Activated CD4-positive, alpha-beta T cell treated with anti-CD3 and anti-CD28 coated beads, Interleukin-2, amount 50 U/mL, for 4 hours (primary cell): ENCODE data around the gene MRPL1.

Source experiments
- DNase-seq, 2 experiments: peaks; one replicate each; pipeline ENCODE4 v3.0.0-alpha.2; 2020

MRPL1 gene

DNA sequence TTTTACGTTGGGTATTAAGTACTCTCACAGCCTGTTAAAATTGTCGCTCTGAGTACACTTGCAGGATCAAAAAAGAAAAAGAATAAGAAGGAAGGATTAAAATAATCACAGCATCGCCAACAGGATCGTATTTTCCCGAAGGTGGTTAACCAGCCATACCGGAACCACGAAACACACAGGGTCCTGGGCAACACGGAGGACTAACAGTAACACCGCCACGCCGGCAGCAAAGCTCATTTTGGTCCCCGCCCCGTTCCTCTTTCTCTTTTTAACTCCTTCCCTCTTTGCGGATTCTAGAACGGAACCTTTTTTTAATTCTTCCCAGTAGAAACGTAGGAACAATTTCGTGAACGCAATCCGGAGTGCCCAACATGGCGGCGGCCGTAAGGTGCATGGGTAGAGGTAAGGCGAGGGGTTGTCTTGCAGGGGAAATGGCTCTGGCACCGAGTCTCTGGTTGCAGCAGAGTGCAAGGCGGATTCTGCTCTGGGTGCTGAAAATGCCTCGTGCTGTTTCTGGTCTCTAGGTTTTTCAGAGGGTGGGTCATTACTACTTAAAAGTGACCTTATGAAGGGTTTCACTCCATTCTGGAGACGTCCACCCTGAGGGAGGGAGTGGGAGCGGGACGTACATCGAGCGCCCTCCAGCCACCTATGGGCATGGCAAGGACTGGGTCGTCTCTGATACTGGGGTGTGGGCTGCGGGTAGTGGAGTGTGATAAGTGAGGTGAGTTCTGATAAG lies at the start of gene MRPL1:
MRPL1 (plus strand) TSS at position 353 of the 739 bp plus-strand sequence; CDS start at position 372, 19 bp downstream.
- peak; percentile 86 for DNase-seq

DNA sequence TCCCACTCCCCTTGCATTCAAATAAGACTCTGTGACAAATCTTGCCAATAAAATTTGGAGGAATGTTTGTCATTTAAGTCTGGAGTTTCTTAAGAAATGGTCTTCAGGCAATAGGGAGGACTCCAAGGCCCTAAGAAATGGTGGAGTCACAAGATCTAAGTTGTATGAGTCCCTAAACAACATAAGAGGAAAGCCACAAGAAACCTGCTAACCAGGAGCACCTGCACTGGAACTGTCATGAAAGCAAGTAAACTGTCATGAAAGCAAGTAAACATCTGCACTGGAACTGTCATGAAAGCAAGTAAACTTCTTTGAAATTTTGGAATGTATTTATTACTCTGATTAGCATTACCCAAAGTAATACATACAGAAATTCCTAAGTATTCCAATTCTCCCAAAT lies 47.0 kb upstream of the MRPL1 start:
- DNase-seq: no peak

DNA sequence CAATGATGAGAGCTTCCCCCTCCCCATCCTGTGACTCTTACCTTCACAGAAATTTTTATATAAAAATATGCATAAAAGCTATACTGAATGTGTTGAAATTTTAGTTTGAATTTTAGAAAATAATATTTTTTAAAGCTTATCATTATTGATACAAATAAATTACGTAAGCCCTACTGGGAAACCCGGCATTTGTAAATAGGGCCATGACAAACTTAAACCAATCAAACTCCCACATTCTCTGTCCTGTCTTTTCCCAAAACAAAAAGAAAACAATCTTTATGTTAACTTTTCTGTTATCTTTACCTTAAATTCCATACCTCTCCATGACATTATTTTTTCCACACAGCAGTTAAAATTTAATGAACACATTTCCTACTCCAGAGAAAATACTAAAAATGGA lies 46.1 kb upstream of the MRPL1 start:
- DNase-seq: no peak

DNA sequence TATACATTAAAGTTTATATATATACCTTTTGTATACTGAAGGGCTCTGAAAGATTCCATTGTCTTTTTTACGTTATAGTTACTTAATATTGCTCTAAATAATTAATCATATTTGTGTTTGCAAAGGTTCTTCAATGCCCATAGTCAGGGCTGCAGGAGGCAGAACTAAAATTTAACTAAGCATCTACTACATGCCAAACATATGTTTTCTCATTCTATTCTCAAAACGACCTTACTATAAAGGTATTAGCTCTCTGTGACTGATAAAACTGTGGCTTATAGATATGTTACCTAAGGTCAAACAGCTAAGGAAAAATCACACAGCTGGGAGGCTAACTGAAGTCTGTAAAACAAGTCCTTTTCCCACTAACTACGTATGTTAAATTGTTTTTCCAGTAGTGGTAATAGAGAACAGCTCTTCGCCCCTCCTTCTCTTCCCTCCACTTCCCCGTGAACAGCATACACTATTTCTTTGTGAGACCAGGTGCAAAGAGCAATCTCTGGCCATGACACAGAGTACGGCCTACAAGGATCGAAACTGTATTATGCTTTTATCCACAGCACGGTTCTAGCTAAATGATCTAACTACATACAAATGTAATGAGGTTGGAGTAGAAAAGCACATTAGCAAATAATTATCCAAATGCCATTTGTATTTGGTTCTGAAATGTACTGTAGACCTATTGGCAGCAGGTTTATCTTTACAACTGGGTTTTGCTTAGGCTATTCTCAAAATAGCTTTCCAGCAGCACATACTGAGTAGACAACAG lies 45.1 kb upstream of the MRPL1 start:
- no peak for DNase-seq

DNA sequence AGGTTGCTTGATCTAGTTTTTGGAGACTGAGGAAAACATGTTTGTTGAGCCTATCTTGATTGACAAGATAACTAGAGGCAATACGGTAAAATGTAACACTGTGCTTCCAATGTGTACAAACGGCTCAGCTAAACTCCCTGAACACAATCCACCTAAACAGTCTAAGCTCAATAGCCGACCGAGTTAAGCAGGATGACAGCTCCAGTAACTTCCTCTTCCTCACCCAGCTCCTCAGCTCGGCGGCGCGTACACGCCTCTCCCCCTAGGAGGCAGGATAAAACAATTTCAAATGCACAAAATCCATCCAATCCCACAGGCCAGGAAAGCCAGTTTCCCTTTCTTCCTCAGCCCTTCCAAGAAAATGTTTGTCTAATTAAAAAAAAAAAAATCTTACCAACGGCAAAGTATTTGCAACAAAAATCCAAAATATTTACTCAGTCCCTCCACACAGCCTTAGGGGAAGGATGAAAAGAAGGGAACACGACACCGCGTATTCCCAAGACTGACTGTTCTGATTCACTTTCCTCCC lies 44.5 kb upstream of the MRPL1 start:
- DNase-seq: peak; percentile 12 to 16

DNA sequence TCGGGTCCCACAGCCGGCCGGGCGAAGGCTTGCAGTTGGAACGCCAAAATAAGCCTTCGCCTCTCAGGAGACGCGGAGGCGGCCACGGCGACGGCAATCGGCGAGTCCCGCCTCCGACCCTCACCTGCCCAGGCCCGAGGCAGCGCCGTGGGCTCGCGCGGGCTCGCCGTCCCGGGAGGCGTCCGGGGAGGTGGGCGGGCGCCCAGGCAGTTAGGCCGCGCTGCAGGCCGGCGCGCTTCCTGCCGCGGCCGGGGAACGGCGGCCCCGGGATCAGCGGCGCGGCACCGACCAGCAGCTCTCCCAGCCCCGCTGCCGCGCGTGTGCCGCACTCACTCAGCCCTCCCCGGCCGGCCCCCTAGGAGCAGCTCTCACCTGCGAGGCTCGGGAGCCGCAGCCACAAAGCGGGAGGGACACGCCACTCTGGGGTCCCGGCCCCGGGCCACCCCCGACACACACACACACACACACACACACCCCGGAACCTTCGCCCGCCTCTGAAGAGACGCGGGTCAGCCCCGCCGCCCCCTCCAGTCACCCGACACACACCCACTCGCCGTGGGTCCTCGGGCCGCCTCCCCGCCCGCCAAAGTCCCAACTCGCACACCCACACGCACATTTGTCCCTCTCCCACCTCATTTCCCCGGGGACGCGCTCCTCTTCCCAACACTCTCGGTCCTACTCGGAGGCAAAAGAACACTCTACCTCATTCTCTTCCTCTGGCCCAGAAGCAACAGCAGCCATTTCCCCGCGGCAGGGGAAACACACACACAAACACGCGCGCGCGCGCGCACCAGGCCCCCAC lies 43.8 kb upstream of the MRPL1 start, which contains the start of gene CNOT6L:
CNOT6L (minus strand) TSS at position 767 of the 802 bp plus-strand sequence; CDS start at position 707, 60 bp downstream.
- peak; percentile 84 to 86 for DNase-seq

DNA sequence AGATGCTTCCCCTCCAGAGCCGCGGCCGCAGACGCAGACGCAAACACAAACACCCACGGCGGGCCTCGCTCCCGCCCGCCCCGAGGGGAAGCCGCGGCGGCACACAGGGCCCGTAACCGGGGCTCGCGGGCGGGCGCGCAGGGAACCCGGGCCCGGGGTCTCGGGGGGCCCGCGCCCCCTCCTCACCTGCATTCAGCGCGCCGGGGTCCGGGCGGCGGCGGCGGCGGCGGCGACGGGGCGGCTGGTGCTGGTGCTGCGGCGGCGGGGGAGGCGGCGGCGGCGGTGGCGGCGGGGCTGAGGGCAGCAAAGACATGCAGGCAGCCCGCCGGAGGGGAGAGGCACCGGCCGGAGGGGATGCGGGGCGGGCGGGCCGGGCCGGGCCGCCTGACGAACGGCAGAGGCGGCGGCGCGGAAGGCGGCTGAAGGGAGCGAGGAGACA lies 43.2 kb upstream of the MRPL1 start:
- DNase-seq: no peak

DNA sequence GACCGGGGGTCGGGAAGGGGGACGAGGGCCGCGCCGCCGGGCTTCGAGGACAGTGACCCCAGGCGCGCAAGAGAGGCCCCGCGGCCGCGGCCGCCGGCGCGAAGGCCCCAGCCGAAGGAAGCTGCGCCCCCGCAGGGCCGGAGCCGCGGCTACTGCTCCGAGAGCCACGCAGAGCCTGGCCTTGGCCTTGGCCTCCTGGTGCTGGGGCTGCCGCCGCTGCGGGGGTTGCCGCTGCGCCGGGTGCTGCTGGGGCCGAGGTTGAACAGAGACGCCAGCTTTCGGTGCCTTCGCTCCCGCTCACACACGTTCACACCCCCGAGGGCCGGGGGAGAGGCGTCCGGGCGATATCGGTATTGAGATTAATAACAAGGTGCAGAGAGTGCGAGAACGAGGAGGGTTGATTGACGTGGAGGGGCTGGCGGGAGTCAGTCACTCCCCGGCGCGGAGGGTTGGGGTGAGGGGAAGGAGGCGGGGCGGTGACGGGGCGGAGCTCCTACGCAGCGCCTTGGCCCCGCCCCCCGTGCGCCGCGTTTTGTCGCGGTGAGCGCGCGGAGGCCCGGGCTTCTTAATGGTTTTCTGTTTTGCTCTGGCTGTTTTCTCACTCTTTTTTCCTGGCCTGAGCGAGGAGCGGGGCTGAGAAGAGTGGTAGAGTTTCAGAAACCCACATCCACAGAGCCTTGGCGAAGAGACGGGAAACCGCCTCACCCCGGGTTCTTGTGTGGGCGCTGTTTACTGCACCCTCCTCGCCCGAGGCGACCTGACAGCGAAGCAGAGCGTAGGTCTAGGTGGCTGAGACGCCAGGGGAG lies 42.6 kb upstream of the MRPL1 start:
- peak; percentile 90 to 91 for DNase-seq

DNA sequence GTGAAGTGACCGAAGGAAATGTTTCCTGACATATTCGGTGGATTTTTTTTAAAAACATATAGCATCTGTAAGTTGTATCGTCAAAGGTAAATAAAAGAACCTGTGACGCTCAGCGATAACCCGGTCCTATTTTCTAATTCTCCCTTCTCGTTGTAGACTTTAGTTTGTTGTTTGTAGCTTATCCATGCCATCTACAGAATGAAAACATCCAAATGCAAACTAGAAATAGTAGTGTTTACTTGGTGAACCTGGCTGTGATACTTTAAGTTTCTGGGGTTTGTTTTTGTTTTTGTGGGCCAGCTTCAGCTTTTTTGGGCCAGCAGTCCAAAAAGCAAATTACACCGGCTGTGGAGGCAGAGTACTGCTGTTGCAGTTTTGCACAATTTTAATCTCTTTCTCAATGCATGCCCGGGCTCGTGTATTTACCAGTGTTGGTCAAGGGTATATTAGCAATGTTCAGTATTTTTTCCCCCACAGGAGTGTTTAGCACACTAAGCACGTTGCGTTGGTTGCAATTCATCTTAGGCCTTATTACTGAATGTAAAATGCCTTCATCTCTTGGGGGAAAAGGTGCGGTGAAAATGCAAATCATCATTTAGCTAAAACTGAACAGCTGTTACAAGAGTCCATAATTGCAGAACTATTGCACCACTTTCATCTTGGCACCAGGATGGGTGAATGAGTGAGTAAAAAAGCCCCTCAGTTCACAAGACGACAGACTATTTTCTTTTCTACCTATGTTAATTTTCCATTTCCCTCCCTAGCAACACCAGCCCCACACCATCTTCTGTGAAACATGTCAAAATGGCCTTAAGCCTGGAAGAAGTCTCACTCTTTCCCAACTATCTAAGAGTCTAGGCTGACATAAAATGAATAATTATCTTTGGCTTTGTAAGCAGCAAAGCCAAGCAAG lies 41.7 kb upstream of the MRPL1 start:
- DNase-seq: no peak

DNA sequence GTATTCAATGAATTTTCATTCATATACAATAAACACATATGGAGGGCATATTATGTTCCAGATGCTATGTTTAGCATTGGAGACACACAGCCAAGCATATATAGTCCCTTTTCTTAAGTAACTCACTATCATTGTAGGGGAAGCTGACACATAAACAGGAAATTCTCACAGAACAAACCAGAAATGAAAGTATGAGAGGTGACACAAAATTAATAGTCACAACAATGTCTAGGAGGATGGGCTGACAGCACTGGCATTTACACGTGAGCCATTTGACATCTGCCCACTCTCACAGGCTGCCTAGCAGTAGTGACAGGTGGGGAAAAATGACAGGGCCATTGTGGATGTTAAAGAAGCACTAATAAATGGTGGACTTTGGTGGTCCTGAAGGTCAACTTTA lies 40.9 kb upstream of the MRPL1 start:
- DNase-seq: peak; percentile 35 to 43

DNA sequence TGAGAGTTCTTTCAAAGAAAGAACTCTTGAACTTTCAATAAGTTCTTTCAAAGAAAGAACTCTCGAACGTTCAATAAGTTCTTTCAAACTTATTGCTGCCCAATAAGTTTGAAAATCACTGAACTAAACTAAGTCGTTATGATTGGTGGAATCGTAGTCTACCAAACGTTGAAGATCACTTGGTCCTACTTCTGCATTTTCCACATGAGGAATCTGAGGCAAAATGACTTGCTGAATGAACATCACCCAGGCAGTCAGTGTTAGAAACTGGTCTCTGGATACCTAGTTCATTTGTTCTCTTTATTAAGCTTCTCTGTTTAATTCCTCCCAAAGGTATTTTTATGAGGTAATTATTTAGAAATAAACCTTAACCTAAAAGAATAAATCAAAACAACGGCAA lies 36.4 kb upstream of the MRPL1 start:
- DNase-seq: no peak

DNA sequence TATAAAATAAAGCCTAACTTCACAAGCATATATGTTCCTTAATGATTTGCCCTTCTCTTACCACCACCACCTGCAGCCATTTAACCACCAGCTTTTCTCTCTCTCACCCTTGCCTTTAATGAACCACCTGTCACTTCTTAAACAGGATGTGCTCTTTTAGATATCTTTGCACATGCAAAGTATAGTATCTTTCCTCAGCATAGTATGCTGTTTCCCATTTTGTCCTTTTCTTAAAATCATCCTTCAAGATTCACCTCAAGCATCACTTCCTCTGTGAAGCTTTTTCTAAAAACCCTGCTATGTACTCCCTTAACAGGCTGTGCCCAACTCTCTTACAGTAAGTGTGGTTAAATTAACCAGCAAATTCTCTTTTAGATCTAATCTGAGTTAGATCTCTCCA lies 35.3 kb upstream of the MRPL1 start:
- DNase-seq: no peak

DNA sequence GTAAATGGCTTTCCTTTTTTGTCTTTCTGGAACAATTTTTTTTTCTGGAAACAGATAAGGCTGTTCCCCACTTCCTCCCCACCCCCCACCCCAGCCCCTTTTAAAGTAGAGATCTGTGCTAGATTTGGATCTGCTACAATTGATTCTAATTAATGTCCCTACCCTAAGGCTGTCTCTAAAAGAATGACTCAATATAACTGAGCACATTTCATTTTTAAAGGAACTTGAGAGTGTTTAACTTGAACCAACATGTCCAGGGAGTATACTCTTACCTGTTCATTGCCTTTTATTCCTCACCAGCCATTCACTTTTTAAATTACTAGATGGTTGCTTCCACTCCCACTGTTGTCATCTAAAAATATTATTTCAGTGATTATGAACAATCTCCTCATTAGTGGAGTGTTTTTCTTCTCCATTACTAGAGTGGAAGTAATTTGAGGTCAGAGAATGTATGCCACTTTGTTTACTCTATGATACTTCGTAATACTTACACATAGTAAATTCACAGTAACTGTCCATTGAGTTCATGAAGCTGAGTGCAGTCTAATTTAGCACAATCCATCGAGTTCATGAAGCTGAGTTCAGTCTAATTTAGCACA lies 29.4 kb upstream of the MRPL1 start:
- DNase-seq: no peak

DNA sequence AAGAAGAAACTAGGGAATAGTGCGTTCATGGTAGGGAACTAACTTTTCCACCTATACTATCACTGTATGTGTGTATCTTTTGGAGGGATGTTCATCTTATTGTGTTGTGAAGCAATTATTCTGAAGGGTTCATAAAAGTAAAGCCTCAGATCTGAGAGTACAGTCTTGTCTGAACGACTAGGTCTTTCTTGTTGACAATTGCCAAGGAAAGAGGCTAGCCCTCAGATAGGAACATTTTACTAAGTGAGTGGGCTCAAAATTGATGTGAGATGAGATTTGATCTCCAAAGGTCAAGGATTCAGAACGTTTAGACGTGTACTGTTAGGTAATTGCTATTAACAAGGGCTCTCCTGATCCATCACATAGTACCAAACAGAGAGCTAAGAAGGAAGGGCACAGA lies 28.2 kb upstream of the MRPL1 start:
- DNase-seq: no peak

DNA sequence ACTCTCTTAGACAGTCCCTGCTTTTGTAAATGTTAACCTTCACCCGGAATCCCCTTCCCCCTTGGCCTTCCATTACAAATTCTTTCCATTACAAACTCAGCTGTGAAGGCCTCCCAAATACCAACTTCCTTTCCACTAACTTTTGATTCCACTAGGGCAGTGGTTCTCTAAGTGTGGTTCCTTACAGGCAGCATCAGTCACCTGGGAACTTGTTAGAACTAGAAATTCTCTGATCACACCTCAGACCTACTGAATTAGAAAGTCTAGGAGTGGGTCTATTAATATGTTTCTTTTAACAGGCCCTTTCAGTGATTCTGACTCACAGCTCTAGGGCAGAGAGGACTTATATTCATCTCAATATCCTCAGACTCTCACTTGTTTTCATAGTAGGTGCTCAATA lies 19.0 kb upstream of the MRPL1 start:
- DNase-seq: no peak

DNA sequence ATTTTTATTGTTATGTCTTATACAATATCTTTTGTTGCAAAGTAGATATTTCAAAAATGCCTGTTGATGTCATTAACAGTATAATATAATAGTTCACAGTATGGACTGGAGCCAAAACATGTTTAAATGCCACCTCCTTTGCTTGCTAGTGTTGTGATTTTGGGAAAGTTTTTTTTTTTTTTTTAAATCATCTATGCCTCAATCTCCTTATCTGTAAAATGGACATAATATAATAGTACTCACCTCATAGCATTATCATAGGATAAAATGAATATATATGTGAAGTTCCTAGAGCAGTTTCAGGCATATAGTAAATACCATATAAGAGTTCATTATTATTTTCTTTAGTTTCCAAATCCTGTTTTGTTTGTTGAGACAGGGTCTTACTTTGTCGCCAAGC lies 18.3 kb upstream of the MRPL1 start:
- DNase-seq: no peak

DNA sequence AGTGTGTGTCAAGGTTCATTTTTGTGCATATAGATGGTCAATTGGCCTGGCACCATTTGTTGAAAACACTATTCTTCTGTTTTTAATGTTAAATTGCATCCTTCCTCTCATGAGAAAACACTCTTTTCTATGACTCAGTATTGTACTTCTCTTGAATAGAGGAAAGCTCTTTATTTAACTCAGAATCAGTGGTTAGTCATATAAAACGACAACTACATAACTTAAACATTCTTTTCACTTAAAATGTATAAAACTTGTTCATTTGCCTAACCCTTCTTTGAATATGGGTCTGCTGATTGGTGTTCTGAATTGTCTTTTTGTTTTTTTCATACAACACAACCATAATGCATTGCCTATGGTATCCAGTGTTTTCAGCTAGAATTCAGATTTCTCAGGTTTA lies 17.2 kb upstream of the MRPL1 start:
- DNase-seq: no peak

DNA sequence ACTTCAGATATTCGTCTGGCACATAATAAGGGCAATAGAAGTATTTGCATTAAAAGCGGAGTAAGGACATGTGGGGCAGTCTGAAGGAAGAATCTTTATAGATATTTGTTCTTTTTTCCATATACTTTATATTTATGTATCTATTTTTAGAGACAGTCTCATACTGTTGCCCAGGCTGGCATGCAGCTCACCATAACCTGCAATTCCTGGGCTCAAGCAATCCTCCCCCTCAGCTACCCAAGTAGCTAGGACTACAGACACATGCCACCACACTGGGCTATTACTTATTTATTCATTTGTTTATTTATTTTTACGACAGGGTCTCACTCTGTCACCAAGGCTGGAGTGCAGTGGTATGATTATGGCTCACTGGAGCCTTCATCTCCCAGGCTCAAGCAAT lies 16.7 kb upstream of the MRPL1 start:
- no peak for DNase-seq

DNA sequence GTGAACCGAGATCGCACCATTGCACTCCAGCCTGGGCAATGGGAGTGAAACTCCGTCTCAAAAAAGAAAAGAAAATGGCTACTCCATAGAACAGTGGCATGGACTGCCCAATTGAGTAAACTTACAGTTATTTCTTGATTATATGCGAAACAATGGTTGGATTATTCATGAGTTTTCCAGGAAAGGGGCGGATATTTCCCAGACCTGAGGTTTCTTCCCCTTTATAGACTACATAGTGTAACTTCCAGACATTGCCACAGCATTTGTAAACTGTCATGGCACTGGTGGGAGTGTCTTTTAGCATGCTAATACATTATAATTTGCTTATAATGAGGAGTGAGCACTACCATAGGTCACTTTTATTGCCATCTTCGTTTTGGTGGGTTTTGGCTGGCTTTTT lies 14.1 kb upstream of the MRPL1 start:
- no peak for DNase-seq

DNA sequence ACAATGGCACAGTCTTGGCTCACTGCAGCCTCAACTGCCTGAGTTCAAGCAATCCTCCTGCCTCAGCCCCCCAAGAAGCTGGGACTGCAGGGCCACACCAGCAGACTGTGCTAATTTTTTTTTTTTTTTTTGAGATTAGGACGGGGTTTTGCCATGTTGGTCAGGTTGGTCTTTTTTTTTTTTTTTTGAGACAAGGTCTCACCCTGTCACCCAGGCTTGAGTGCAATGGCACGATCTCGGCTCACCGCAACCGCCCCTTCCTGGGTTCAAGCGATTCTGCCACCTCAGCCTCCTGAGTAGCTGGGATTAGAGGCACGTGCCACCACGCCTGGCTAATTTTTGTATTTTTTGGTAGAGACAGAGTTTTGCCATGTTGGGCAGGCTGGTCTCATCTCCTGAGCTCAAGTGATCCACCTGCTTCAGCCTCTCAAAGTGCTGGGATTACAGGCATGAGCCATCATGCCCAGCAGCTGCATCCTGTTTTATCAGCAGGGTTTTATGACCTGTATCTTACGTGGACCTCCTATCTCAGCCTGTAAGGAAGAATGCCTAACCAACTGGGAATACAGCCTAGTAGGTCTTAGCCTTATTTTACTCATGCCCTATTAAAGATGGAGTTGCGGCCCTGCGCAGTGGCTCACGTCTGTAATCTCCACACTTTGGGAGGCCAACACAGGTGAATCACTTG lies 13.2 kb upstream of the MRPL1 start:
- DNase-seq: no peak
